Trophoblast cell (in vitro differentiated cells and primary cell): ENCODE data around the gene CEP72.

ENCODE experiments used
- DNase-seq, 2 donors: peaks; one replicate each; pipeline ENCODE4 v3.0.0-alpha.2; 2016
- H2AFZ ChIP-seq: 2 replicates; pipeline ENCODE4 v1.6.1; 2013; ENCODE audit warnings: low read length, moderate library complexity, mild to moderate bottlenecking; ENCODE audit not compliant: insufficient read depth, poor library complexity
- H2AK5ac ChIP-seq: 2 replicates; pipeline ENCODE4 v1.6.1; 2013; ENCODE audit warnings: mild to moderate bottlenecking, low read length
- H2BK120ac ChIP-seq: 2 replicates; pipeline ENCODE4 v1.6.1; 2013; ENCODE audit warnings: low read length, mild to moderate bottlenecking, moderate library complexity; ENCODE audit not compliant: insufficient read depth, poor library complexity
- H2BK12ac ChIP-seq: 2 replicates; pipeline ENCODE4 v1.6.1; 2013; ENCODE audit warnings: mild to moderate bottlenecking, low read length, moderate library complexity
- H2BK5ac ChIP-seq: 2 replicates; pipeline ENCODE4 v1.6.1; 2013; ENCODE audit warnings: low read length, low read depth, moderate library complexity, mild to moderate bottlenecking; ENCODE audit not compliant: poor library complexity
- H3K14ac ChIP-seq: 2 replicates; pipeline ENCODE4 v1.6.1; 2013; ENCODE audit warnings: mild to moderate bottlenecking, low read length
- H3K18ac ChIP-seq: 2 replicates; pipeline ENCODE4 v1.6.1; 2013; ENCODE audit warnings: mild to moderate bottlenecking, low read length
- H3K23ac ChIP-seq: 2 replicates; pipeline ENCODE4 v1.6.1; 2013; ENCODE audit warnings: low read length
- H3K27ac ChIP-seq: 2 replicates; pipeline ENCODE4 v1.5.1; 2013; ENCODE audit warnings: low read depth, mild to moderate bottlenecking, inconsistent platforms, low read length, moderate library complexity
- H3K27me3 ChIP-seq: 2 replicates; pipeline ENCODE4 v1.6.1; 2013; ENCODE audit warnings: inconsistent platforms, mild to moderate bottlenecking, low read length, moderate library complexity; ENCODE audit not compliant: insufficient read depth
- H3K36me3 ChIP-seq, 2 experiments: 1 replicate in 1 of 2; 2 replicates in 1 of 2; pipeline ENCODE4 v1.6.1; 2013; ENCODE audit warnings: low read length in 2 of 2, mild to moderate bottlenecking in 2 of 2, moderate library complexity in 1 of 2; ENCODE audit not compliant: insufficient read depth in 2 of 2, control insufficient read depth in 1 of 2
- H3K4ac ChIP-seq: 2 replicates; pipeline ENCODE4 v1.6.1; 2013; ENCODE audit warnings: low read depth, mild to moderate bottlenecking, low read length, moderate library complexity
- H3K4me1 ChIP-seq, 2 experiments: 1 replicate in 1 of 2; 2 replicates in 1 of 2; pipeline ENCODE4 v1.6.1; 2013; ENCODE audit warnings: low read length in 2 of 2, mild to moderate bottlenecking in 2 of 2, moderate library complexity in 1 of 2; ENCODE audit not compliant: insufficient read depth in 2 of 2, control insufficient read depth in 1 of 2
- H3K4me2 ChIP-seq: 2 replicates; pipeline ENCODE4 v1.6.1; 2013; ENCODE audit warnings: inconsistent platforms, mild to moderate bottlenecking, low read length, moderate library complexity
- H3K4me3 ChIP-seq: 2 replicates; pipeline ENCODE4 v1.5.1; 2013; ENCODE audit warnings: mild to moderate bottlenecking, low read depth, low read length, inconsistent platforms
- H3K79me1 ChIP-seq: one replicate; pipeline ENCODE4 v1.6.1; 2013; ENCODE audit warnings: low read length
- H3K79me2 ChIP-seq: 2 replicates; pipeline ENCODE4 v1.6.1; 2013; ENCODE audit warnings: low read length, mild to moderate bottlenecking; ENCODE audit not compliant: control insufficient read depth, insufficient read depth, poor library complexity
- H3K9ac ChIP-seq: 2 replicates; pipeline ENCODE4 v1.6.1; 2013; ENCODE audit warnings: mild to moderate bottlenecking, low read length
- H3K9me3 ChIP-seq: 2 replicates; pipeline ENCODE4 v1.6.1; 2013; ENCODE audit warnings: low read depth, mild to moderate bottlenecking, control low read depth, inconsistent platforms, low read length; ENCODE audit not compliant: insufficient read depth
- H4K12ac ChIP-seq: 2 replicates; pipeline ENCODE4 v1.6.1; 2013; ENCODE audit warnings: low read depth, mild to moderate bottlenecking, low read length, moderate library complexity
- H4K8ac ChIP-seq: 2 replicates; pipeline ENCODE4 v1.6.1; 2013; ENCODE audit warnings: low read depth, mild to moderate bottlenecking, low read length, moderate library complexity
- H4K91ac ChIP-seq: one replicate; pipeline ENCODE4 v1.6.1; 2013; ENCODE audit warnings: low read depth, mild to moderate bottlenecking, low read length, moderate library complexity
- WGBS: extraction: QIAGEN DNeasy Blood & Tissue Kit; methylation state at CpG from one replicate; pipeline ENCODE4 v1.1.7; 2013; ENCODE audit warnings: missing lambda C conversion rate; ENCODE audit not compliant: insufficient read length, insufficient coverage; ENCODE audit errors: extremely low coverage; 5-methylcytosine and 5-hydroxymethylcytosine counted together

The CEP72 gene

GRCh38 chr5:655406-655805, 43.3 kb downstream of the CEP72 start:
- Histone ChIP-seq H3K4ac (no peak overlapping the region), H3K79me2 (no peaks in the 10 kb centered on the region), H3K9ac (no peak overlapping the region), H2AFZ (no peak overlapping the region), H3K23ac (no peak overlapping the region), H4K12ac (no peak overlapping the region), H3K79me1 (no peaks in the 10 kb centered on the region), H3K4me3 (no peak overlapping the region), H2BK12ac (no peak overlapping the region), H2BK5ac (no peak overlapping the region), H3K18ac (no peak overlapping the region), H3K36me3 (peaks cover 37 to 46% of the 10 kb centered on the region in 2 experiments), H3K27ac (no peak overlapping the region), H3K9me3 (peaks cover 12% of the 10 kb centered on the region), H2BK120ac (no peak overlapping the region), H4K91ac (no peak overlapping the region), H3K4me1 (no peaks in the 10 kb centered on the region), H3K14ac (no peak overlapping the region), H3K27me3 (no peaks in the 10 kb centered on the region), H4K8ac (no peak overlapping the region), H2AK5ac (no peak overlapping the region), H3K4me2 (no peak overlapping the region)
- DNase-seq = no peak
- WGBS = no CpG with 5 or more reads among the region's 13 CpGs

GRCh38 chr5:657570-657969, 45.4 kb downstream of the CEP72 start:
- Histone ChIP-seq H2BK120ac (no peak overlapping the region), H2BK5ac (no peak overlapping the region), H3K23ac (no peak overlapping the region), H3K18ac (no peak overlapping the region), H3K4ac (no peak overlapping the region), H3K14ac (no peak overlapping the region), H3K9me3 (peaks cover 11% of the 10 kb centered on the region), H3K4me2 (no peak overlapping the region), H3K27ac (no peak overlapping the region), H3K9ac (no peak overlapping the region), H3K27me3 (no peaks in the 10 kb centered on the region), H4K8ac (no peak overlapping the region), H2AFZ (no peak overlapping the region), H4K91ac (no peak overlapping the region), H2AK5ac (no peak overlapping the region), H3K4me1 (no peaks in the 10 kb centered on the region), H3K4me3 (no peak overlapping the region), H2BK12ac (no peak overlapping the region), H3K79me1 (no peaks in the 10 kb centered on the region), H3K36me3 (peaks cover 40 to 50% of the 10 kb centered on the region in 2 experiments), H3K79me2 (no peaks in the 10 kb centered on the region), H4K12ac (no peak overlapping the region)
- peak; percentile 78 to 84 for DNase-seq
- WGBS = no CpG with 5 or more reads among the region's 6 CpGs

GRCh38 chr5:658103-658502, 46.0 kb downstream of the CEP72 start:
- H2AK5ac ChIP-seq = no peak overlapping the region
- H2BK12ac ChIP-seq = no peak overlapping the region
- H3K4me3 ChIP-seq = peak overlapping the region; percentile 42
- H2AFZ ChIP-seq = no peak overlapping the region
- H2BK120ac ChIP-seq = no peak overlapping the region
- no peak overlapping the region for H4K12ac ChIP-seq
- H3K18ac ChIP-seq = no peak overlapping the region
- H3K27ac ChIP-seq = no peak overlapping the region
- H3K4me1 ChIP-seq = no peaks in the 10 kb centered on the region
- H3K9ac ChIP-seq = no peak overlapping the region
- DNase-seq = peak; percentile 79 to 91
- peaks cover 40 to 49% of the 10 kb centered on the region in 2 experiments for H3K36me3 ChIP-seq
- WGBS = no CpG with 5 or more reads among the region's 5 CpGs
- peaks cover 11% of the 10 kb centered on the region for H3K9me3 ChIP-seq
- H3K23ac ChIP-seq = no peak overlapping the region
- H3K4me2 ChIP-seq = no peak overlapping the region
- H3K79me1 ChIP-seq = no peaks in the 10 kb centered on the region
- H3K4ac ChIP-seq = no peak overlapping the region
- H3K27me3 ChIP-seq = no peaks in the 10 kb centered on the region
- no peaks in the 10 kb centered on the region for H3K79me2 ChIP-seq
- H4K91ac ChIP-seq = no peak overlapping the region
- no peak overlapping the region for H4K8ac ChIP-seq
- no peak overlapping the region for H3K14ac ChIP-seq
- H2BK5ac ChIP-seq = no peak overlapping the region

- H3K4me3 ChIP-seq = no peak overlapping the region
- no peak overlapping the region for H3K27ac ChIP-seq
- no CpG with 5 or more reads among the region's 16 CpGs for WGBS
- no peak overlapping the region for H2BK120ac ChIP-seq
- no peak overlapping the region for H3K14ac ChIP-seq
- H2BK5ac ChIP-seq = no peak overlapping the region
- no peak for DNase-seq
- no peak overlapping the region for H3K23ac ChIP-seq
- no peak overlapping the region for H2AK5ac ChIP-seq
- H4K91ac ChIP-seq = no peak overlapping the region
- H3K9me3 ChIP-seq = peaks cover 5% of the 10 kb centered on the region
- no peak overlapping the region for H2BK12ac ChIP-seq
- peaks cover 53 to 58% of the 10 kb centered on the region in 2 experiments for H3K36me3 ChIP-seq
- H4K8ac ChIP-seq = no peak overlapping the region
- H3K18ac ChIP-seq = no peak overlapping the region
- H3K79me2 ChIP-seq = no peaks in the 10 kb centered on the region
- H3K9ac ChIP-seq = no peak overlapping the region
- no peaks in the 10 kb centered on the region for H3K27me3 ChIP-seq
- H4K12ac ChIP-seq = no peak overlapping the region
- H3K4me2 ChIP-seq = no peak overlapping the region
- no peak overlapping the region for H2AFZ ChIP-seq
- no peaks in the 10 kb centered on the region for H3K79me1 ChIP-seq
- H3K4me1 ChIP-seq = no peaks in the 10 kb centered on the region
- H3K4ac ChIP-seq = no peak overlapping the region
Observed at GRCh38 chr5:659496-660263, 47.5 kb downstream of the CEP72 start.
